ENCODE data around the gene TMIGD3.

Gene TMIGD3

DNA sequence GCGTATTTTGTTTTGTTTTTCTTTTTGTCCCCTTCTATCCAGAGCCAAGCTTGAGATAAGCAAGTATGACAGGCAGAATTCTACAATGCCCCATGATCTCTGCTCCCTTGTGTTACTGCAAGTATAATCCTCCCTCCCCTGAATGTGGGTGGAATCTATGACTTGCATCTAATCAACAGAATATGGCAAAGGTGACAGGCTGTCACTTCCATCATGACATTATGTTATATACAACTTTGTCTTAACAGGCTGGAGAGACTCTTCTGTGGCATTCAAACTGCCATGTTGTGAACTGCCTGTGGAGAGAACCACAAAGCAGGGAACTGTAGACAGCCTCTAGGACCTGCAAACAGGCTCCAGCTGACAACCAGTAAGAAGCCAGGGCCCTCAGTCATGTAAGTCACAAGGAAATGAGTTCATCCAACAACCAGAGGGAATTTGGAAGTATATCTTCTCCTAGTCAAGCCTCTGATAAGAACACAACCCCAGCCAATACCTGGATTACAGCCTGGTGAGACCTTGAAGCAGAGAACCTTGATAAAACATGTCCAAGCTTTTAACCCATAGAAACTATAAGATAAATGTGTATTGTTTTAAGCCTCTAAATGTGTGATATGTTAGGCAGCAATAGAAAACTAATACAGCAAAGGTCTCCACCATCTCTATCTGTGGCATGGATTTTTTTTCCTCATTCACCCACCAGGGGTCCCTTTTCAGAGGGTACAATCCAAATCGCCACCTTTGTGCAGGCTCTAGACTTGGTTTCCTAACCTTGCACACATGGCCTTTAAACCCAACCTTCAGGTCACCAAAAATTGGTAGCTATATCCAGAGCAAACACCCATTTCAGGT lies 35.3 kb downstream of the TMIGD3 start:
- ChIA-PET CTCF (interaction anchor here (0.7 to 0.9 kb wide), 2 partner anchors 62 to 277 kb away, joined by 3 to 4 read pairs; no protein-coding TSS in a partner anchor), POLR2A (no interaction called here)
- peaks cover 0 to 41% of the 10 kb centered on the region in 2 experiments; a peak in 1 of 3 replicates for H3K36me3 ChIP-seq (ENCODE audit: control insufficient read depth in 2 of 2, insufficient read depth in 1 of 2, low read length in 2 of 2)
- H3K4me3 ChIP-seq (ENCODE audit: low read depth, low read length): no peak overlapping the region
- H3K9me3 ChIP-seq (ENCODE audit: control insufficient read depth, insufficient read depth, low read depth, low read length): no peaks in the 10 kb centered on the region
- no peak overlapping the region for H3K27ac ChIP-seq (ENCODE audit: extremely low read depth, low read depth, low read length)
- TF ChIP-seq, protein P1, sequence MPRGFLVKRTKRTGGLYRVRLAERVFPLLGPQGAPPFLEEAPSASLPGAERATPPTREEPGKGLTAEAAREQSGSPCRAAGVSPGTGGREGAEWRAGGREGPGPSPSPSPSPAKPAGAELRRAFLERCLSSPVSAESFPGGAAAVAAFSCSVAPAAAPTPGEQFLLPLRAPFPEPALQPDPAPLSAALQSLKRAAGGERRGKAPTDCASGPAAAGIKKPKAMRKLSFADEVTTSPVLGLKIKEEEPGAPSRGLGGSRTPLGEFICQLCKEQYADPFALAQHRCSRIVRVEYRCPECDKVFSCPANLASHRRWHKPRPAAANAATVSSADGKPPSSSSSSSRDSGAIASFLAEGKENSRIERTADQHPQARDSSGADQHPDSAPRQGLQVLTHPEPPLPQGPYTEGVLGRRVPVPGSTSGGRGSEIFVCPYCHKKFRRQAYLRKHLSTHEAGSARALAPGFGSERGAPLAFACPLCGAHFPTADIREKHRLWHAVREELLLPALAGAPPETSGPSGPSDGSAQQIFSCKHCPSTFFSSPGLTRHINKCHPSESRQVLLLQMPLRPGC (tag by site-specific recombination; IDR thresholded peaks at IDR 0.05): no peak
- TF ChIP-seq, protein P2, sequence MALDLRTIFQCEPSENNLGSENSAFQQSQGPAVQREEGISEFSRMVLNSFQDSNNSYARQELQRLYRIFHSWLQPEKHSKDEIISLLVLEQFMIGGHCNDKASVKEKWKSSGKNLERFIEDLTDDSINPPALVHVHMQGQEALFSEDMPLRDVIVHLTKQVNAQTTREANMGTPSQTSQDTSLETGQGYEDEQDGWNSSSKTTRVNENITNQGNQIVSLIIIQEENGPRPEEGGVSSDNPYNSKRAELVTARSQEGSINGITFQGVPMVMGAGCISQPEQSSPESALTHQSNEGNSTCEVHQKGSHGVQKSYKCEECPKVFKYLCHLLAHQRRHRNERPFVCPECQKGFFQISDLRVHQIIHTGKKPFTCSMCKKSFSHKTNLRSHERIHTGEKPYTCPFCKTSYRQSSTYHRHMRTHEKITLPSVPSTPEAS (tag by site-specific recombination; IDR thresholded peaks at IDR 0.05): no peak
- TF ChIP-seq ZNF837 (tag by site-specific recombination; IDR thresholded peaks at IDR 0.05) (no peak), YY2 (tag by site-specific recombination; IDR thresholded peaks at IDR 0.05) (no peak), ZNF658 (tag by site-specific recombination; IDR thresholded peaks at IDR 0.05) (no peak), FEZF1 (tag by site-specific recombination; IDR thresholded peaks at IDR 0.05) (no peak), OSR2 (tag by site-specific recombination; IDR thresholded peaks at IDR 0.05) (no peak), EGR2 (tag by site-specific recombination; IDR thresholded peaks at IDR 0.05; ENCODE audit: low read depth) (no peak)
- H3K4me1 ChIP-seq (ENCODE audit: control insufficient read depth, insufficient read depth, low read length): peaks cover 3% of the 10 kb centered on the region; the same call in 1 of the 2 replicates

DNA sequence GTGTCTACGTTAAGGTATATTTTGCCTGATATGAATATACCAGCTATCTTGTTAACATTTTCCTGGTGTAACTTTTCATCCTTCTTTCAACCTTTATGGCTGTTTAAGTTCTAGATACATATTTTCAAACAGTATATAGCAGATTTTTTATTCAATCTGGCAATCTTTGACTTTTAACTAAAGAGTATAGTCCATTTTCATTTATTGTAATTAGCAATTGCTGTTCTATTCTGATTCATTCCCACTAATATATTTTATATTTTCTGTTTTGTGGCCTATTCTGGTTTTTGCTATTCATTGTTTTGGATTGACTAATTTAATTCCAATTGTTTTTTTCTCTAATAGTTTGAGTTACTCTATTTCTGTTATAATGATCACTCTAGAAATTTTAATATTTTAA lies 37.0 kb downstream of the TMIGD3 start:
- CTCF ChIA-PET: no interaction called here
- Histone ChIP-seq H3K4me1 (ENCODE audit: control insufficient read depth, insufficient read depth, low read length) (peaks cover 3% of the 10 kb centered on the region; the same call in 1 of the 2 replicates), H3K27ac (ENCODE audit: extremely low read depth, low read depth, low read length) (no peak overlapping the region), H3K4me3 (ENCODE audit: low read depth, low read length) (no peak overlapping the region), H3K36me3 (ENCODE audit: control insufficient read depth in 2 of 2, insufficient read depth in 1 of 2, low read length in 2 of 2) (peaks cover 4 to 49% of the 10 kb centered on the region in 2 experiments), H3K9me3 (ENCODE audit: control insufficient read depth, insufficient read depth, low read depth, low read length) (no peaks in the 10 kb centered on the region)
- POLR2A ChIA-PET: no interaction called here
- TF ChIP-seq ZNF530 (tag by site-specific recombination; IDR thresholded peaks at IDR 0.05; ENCODE audit: low read depth) (no peak), ZNF791 (tag by site-specific recombination; IDR thresholded peaks at IDR 0.05) (no peak), ZNF394 (tag by site-specific recombination; IDR thresholded peaks at IDR 0.05; ENCODE audit: borderline replicate concordance) (no peak), GFI1B (tag by site-specific recombination; IDR thresholded peaks at IDR 0.05) (no peak), EGR2 (tag by site-specific recombination; IDR thresholded peaks at IDR 0.05; ENCODE audit: low read depth) (no peak)

DNA sequence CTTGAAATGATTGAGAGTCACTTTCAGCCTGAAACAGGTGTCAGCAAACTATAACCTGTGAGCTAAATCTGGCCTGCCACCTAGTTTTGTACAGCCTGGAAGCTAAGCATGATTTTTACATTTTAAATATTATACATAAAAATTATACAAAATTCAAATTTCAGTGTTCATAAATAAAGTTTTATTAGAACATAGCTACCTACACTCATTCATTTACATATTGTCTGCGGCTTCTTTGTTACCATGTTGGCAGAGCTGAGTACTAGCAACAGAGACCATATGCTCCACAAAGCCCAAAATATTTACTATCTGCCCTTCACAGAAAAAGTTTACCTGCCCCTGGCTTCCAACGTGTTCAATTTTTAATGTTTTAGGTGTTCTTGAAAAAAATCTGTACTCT lies 37.7 kb downstream of the TMIGD3 start:
- CTCF ChIA-PET: no interaction called here
- TF ChIP-seq IKZF3 (tag by site-specific recombination; IDR thresholded peaks at IDR 0.05) (no peak), ZNF24 (tag by site-specific recombination; IDR thresholded peaks at IDR 0.05) (no peak), ZNF169 (tag by site-specific recombination; IDR thresholded peaks at IDR 0.05) (no peak), ZNF423 (tag by site-specific recombination; IDR thresholded peaks at IDR 0.05) (no peak), ZBTB8A (tag by site-specific recombination; IDR thresholded peaks at IDR 0.05) (no peak), ZNF155 (tag by site-specific recombination; IDR thresholded peaks at IDR 0.05) (no peak), BCL11B (tag by site-specific recombination; IDR thresholded peaks at IDR 0.05; ENCODE audit: low read depth) (no peak), ZNF23 (tag by site-specific recombination; IDR thresholded peaks at IDR 0.05; ENCODE audit: borderline replicate concordance) (no peak), ZNF571 (tag by site-specific recombination; IDR thresholded peaks at IDR 0.05) (no peak), ZNF366 (tag by site-specific recombination; conservative IDR thresholded peaks at IDR 0.05) (no peak), MZF1 (tag by site-specific recombination; IDR thresholded peaks at IDR 0.05; ENCODE audit: borderline replicate concordance) (no peak), ZNF274 (IDR thresholded peaks at IDR 0.05; ENCODE audit: low read length) (no peak), ZNF274 (tag by site-specific recombination; IDR thresholded peaks at IDR 0.05; ENCODE audit: borderline replicate concordance) (no peak)
- TF ChIP-seq, protein P3, sequence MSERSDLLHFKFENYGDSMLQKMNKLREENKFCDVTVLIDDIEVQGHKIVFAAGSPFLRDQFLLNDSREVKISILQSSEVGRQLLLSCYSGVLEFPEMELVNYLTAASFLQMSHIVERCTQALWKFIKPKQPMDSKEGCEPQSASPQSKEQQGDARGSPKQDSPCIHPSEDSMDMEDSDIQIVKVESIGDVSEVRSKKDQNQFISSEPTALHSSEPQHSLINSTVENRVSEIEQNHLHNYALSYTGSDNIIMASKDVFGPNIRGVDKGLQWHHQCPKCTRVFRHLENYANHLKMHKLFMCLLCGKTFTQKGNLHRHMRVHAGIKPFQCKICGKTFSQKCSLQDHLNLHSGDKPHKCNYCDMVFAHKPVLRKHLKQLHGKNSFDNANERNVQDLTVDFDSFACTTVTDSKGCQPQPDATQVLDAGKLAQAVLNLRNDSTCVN (tag by site-specific recombination; optimal IDR thresholded peaks at IDR 0.05): no peak
- TF ChIP-seq, protein P4, sequence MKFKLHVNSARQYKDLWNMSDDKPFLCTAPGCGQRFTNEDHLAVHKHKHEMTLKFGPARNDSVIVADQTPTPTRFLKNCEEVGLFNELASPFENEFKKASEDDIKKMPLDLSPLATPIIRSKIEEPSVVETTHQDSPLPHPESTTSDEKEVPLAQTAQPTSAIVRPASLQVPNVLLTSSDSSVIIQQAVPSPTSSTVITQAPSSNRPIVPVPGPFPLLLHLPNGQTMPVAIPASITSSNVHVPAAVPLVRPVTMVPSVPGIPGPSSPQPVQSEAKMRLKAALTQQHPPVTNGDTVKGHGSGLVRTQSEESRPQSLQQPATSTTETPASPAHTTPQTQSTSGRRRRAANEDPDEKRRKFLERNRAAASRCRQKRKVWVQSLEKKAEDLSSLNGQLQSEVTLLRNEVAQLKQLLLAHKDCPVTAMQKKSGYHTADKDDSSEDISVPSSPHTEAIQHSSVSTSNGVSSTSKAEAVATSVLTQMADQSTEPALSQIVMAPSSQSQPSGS (tag by site-specific recombination; IDR thresholded peaks at IDR 0.05; ENCODE audit: low read depth): no peak

More for the DNA sequence above, 37.7 kb downstream of the TMIGD3 start:
- POLR2A ChIA-PET: no interaction called here
- no peaks in the 10 kb centered on the region for H3K9me3 ChIP-seq (ENCODE audit: control insufficient read depth, insufficient read depth, low read depth, low read length)
- H3K4me1 ChIP-seq (ENCODE audit: control insufficient read depth, insufficient read depth, low read length): peaks cover 3% of the 10 kb centered on the region; the same call in 1 of the 2 replicates
- no peak overlapping the region for H3K27ac ChIP-seq (ENCODE audit: extremely low read depth, low read depth, low read length)
- H3K36me3 ChIP-seq (ENCODE audit: control insufficient read depth in 2 of 2, insufficient read depth in 1 of 2, low read length in 2 of 2): peaks cover 6 to 54% of the 10 kb centered on the region in 2 experiments
- no peak overlapping the region for H3K4me3 ChIP-seq (ENCODE audit: low read depth, low read length)

Measured in HEK293 (cell line).